ENCODE results near the gene OGFOD3.

OGFOD3 gene

GRCh38 chr17:82390015-82390859 lies 28.1 kb downstream of the OGFOD3 start:
- no peak overlapping the region for H3K4me3 ChIP-seq (ENCODE audit: low read depth, low read length)
- TF ChIP-seq CTCF (IDR thresholded peaks at IDR 0.05; ENCODE audit: borderline replicate concordance, insufficient read depth, low read depth, low read length), result no peak

DNA sequence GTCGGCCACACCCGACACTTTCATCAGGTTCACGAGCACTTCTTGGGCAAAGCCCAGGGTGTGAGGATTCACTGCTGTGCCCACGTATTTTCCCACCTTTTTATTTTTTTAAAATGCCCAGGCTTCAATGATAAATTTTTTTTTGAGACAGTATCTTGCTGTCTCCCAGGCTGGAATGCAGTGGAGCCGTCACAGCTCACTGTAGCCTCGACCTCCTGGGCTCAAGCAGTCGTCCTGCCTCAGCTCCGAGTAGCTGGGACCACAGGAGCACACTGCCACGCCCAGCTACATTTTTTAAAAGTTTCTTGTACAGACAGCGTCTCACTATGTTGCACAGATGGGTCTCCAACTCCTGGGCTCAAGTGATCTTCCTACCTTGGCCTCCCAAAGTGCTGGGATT lies 29.0 kb downstream of the OGFOD3 start:
- no peak for TF ChIP-seq CTCF (IDR thresholded peaks at IDR 0.05; ENCODE audit: borderline replicate concordance, insufficient read depth, low read depth, low read length)
- H3K4me3 ChIP-seq (ENCODE audit: low read depth, low read length), result no peak overlapping the region

GRCh38 chr17:82388922-82389283 lies 29.5 kb downstream of the OGFOD3 start:
- no peak for TF ChIP-seq CTCF (IDR thresholded peaks at IDR 0.05; ENCODE audit: borderline replicate concordance, insufficient read depth, low read depth, low read length)
- no peak overlapping the region for H3K4me3 ChIP-seq (ENCODE audit: low read depth, low read length)

- H3K4me3 ChIP-seq (ENCODE audit: low read depth, low read length), result no peak overlapping the region
- no peak for TF ChIP-seq CTCF (IDR thresholded peaks at IDR 0.05; ENCODE audit: borderline replicate concordance, insufficient read depth, low read depth, low read length)
These were observed 30.0 kb downstream of the OGFOD3 start for GRCh38 chr17:82388223-82388921.

DNA sequence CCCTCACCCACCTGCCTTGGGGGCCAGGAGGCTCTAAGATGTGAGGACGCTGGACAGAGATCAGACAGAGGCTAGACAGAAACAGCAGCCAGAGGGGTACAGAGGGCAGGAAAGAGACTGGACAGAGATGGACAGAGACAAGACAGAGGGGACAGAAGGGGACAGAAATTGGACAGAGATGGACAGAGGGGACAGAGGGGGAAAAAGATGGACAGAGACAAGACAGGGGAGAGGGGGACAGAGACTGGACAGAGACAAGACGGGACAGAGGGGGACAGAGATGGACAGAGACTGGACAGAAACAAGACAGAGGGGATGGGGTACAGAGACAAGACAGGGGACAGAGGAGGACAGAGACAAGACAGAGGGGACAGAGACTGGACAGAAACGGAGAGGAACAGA lies 30.7 kb downstream of the OGFOD3 start:
- H3K4me3 ChIP-seq (ENCODE audit: low read depth, low read length), result no peak overlapping the region
- TF ChIP-seq CTCF (IDR thresholded peaks at IDR 0.05; ENCODE audit: borderline replicate concordance, insufficient read depth, low read depth, low read length), result no peak

DNA sequence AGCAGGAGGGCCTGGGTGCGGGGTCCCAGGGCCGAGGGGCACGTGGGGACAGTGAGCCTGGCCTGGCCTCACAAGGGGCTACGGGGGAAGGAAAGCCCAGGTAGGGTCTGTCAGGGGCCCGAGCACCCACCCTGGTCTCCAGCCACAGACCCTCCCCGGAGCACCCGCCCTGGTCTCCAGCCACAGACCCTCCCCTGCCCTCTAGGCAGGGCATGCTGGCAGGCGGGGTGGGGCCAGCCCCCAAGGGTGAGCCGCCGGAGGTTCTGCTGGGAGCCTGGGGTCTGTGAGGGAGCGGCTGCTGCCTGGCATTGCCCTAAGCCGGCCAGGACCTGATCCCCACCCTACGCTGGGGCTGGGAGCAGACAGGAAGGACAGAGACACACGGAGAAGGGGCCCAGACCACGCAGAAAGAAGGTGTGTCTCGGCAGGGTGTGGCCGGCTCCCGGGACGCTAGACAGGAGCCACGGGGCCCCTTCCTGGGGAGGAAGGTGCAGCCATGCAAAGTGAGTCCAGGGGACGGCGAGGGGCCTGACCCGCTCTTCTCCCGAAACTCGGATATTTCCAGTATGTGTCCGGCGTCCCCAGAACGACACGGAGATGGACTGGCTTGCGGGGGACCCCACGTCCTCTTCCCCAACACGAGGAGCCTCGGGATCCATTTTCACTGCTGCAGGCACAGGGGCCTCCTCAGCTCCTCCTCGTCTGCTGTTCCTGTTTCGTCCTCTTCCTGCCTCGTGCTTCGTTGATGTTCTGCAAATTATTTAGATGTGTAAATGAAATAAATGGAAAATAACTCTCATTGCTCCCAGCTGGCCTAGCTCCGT lies 31.3 kb downstream of the OGFOD3 start:
- no peak overlapping the region for H3K4me3 ChIP-seq (ENCODE audit: low read depth, low read length)
- no peak for TF ChIP-seq CTCF (IDR thresholded peaks at IDR 0.05; ENCODE audit: borderline replicate concordance, insufficient read depth, low read depth, low read length)

Data from GM12875 (cell line).